ENCODE data around the gene RBM43. TPM values are rescaled to one million over a fixed set of nuclear protein-coding genes. Genes with fewer than 3 reads are reported as not detected.
"Not testable (repeated sequence)": the region's sequence is repeated elsewhere in the genome, so short reads cannot be mapped to it uniquely, and the experiment has no call there.

RBM43 gene
- total and polyA plus RNA-seq, 2 of the 4 experiments (the other 2 are of a cell fraction), result 1.6 to 3.6 TPM

DNA sequence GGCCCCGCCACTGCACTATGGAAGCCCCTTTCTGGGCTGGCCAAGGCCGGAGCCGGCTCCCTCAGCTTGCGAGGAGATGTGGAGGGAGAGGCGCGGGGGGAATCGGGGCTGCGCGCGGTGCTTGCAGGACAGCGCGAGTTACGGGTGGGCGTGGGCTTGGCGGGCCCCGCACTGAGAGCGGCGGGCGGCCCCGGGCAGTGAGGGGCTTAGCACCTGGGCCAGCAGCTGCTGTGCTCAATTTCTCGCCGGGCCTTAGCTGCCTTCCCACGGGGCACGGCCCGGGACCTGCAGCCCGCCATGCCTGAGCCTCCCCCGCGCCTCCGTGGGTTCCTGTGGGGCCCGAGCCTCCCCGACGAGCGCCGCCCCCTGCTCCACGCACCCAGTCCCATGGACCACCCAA is 34.3 kb upstream of the RBM43 start:
- H3K4me3 ChIP-seq (ENCODE audit: insufficient read depth, low read depth, low read length); H3K9me1 ChIP-seq (ENCODE audit: insufficient read depth, low read length); H2BK20ac ChIP-seq (ENCODE audit: low read depth, low read length); H2AK9ac ChIP-seq (replicated peaks; ENCODE audit: low read depth, low read length, poor library complexity); H3K56ac ChIP-seq (ENCODE audit: extremely low read depth, insufficient read depth, low read length); H3K9ac ChIP-seq (ENCODE audit: low read depth, low read length); BruUV-seq (replicated peaks); H3K4me2 ChIP-seq (ENCODE audit: low read depth, low read length); H4K8ac ChIP-seq (ENCODE audit: low read depth in 2 of 2, low read length in 2 of 2); ATAC-seq (ENCODE audit: low read depth); H4K91ac ChIP-seq (ENCODE audit: insufficient read depth, low read depth, low read length); H3K79me1 ChIP-seq (ENCODE audit: low read depth in 1 of 2, low read length in 2 of 2); H3K4me1 ChIP-seq (ENCODE audit: control insufficient read depth, insufficient read depth, low read length); CTCF ChIA-PET; intact Hi-C loops (cut with micrococcal nuclease); H3K27me3 ChIP-seq (ENCODE audit: control insufficient read depth, insufficient read depth, low read length); H2AK5ac ChIP-seq (ENCODE audit: low read depth, low read length); H3K14ac ChIP-seq (replicated peaks; ENCODE audit: low read depth, low read length); H3K23ac ChIP-seq (ENCODE audit: low read depth, low read length); H3K27ac ChIP-seq (ENCODE audit: insufficient read depth, low read length); H3K36me3 ChIP-seq (ENCODE audit: control insufficient read depth, insufficient read depth, low read length); H2BK120ac ChIP-seq (ENCODE audit: low read depth, low read length); H3K18ac ChIP-seq (ENCODE audit: low read depth, low read length); H3K9me3 ChIP-seq (ENCODE audit: control insufficient read depth, insufficient read depth, low read length); H4K20me1 ChIP-seq (ENCODE audit: insufficient read depth, low read length); H4K5ac ChIP-seq (ENCODE audit: low read depth, low read length); DNase-seq; H2AFZ ChIP-seq (replicated peaks; ENCODE audit: low read length, poor library complexity); dilution Hi-C loops (cut with HindIII; ENCODE audit: low sequenced_read_pairs, unreplicated experiment); H2BK15ac ChIP-seq (ENCODE audit: low read depth, low read length); POLR2A ChIA-PET (ENCODE audit: unreplicated experiment); H3K4ac ChIP-seq (ENCODE audit: low read depth, low read length); H2BK5ac ChIP-seq (ENCODE audit: low read depth, low read length, poor library complexity, severe bottlenecking): not testable (repeated sequence)
- WGBS, 2 experiments (ENCODE audit: extremely low coverage in 2 of 2, insufficient read length in 1 of 2), result 91% methylated on average over 10 of the region's 35 CpGs; no CpG with 5 or more reads in 1 of the 2 experiments
- in situ Hi-C loops (cut with MboI; ENCODE audit: low sequenced_read_pairs), result loop anchor here (10.0 kb wide), 1 partner anchor 119 kb away; no protein-coding TSS in a partner anchor
